OCI-LY1 (cell line): Measurements from ENCODE around the gene PAK3.

Experiments used
- EZH2 ChIP-seq: fragments of 200-600 bp; sonication (generic), shearing (Covaris generic); IDR thresholded peaks from 2 replicates; pipeline ENCODE4 v1.8.0; 2017; ENCODE audit warnings: borderline replicate concordance, mixed run types, mild to moderate bottlenecking, antibody characterized with exemption, low read length, moderate library complexity, mixed read lengths
- TF ChIP-seq, protein P1 (sequence below): fragments of 200-600 bp; sonication (generic), shearing (Covaris generic); IDR thresholded peaks from 2 replicates; pipeline ENCODE4 v1.5.1; 2017; ENCODE audit warnings: mild to moderate bottlenecking, antibody characterized with exemption, low read length, moderate library complexity, mixed read lengths

DNA sequence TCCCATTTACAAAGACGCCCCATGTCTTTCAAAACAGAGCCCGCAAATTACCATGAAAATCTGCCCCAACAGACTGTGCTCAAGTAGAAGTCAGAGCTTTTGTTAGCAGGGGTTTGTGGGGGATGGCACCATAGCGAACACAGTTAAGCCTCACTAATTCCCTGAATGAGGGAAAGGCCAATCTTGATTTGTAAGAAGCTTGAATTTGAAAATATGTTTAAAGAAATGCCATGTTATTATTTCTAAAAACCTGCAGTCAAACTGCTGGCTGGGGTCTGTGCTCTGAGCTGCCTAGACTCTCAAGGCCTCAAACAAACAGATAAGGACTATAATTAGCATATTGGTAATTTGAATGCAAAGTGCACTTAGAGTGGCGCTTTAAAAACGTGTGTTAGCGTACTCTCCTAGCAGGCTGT lies 9.4 kb upstream of the PAK3 start:
- no peak for TF ChIP-seq EZH2
- TF ChIP-seq, protein P1, sequence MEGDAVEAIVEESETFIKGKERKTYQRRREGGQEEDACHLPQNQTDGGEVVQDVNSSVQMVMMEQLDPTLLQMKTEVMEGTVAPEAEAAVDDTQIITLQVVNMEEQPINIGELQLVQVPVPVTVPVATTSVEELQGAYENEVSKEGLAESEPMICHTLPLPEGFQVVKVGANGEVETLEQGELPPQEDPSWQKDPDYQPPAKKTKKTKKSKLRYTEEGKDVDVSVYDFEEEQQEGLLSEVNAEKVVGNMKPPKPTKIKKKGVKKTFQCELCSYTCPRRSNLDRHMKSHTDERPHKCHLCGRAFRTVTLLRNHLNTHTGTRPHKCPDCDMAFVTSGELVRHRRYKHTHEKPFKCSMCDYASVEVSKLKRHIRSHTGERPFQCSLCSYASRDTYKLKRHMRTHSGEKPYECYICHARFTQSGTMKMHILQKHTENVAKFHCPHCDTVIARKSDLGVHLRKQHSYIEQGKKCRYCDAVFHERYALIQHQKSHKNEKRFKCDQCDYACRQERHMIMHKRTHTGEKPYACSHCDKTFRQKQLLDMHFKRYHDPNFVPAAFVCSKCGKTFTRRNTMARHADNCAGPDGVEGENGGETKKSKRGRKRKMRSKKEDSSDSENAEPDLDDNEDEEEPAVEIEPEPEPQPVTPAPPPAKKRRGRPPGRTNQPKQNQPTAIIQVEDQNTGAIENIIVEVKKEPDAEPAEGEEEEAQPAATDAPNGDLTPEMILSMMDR = no peak
